GM12865 (cell line): ENCODE data around the gene RXRA.

ENCODE experiments used
- DNase-seq: peaks from one replicate; pipeline ENCODE4 v3.0.0; 2010; ENCODE audit warnings: low read depth
- H3K4me3 ChIP-seq: 2 replicates; pipeline ENCODE4 v1.5.1; 2011; ENCODE audit warnings: mild to moderate bottlenecking, low read depth, low read length, control low read depth
- TF ChIP-seq, protein P1 (sequence below): IDR thresholded peaks from 2 replicates; pipeline ENCODE4 v1.5.1; 2011; ENCODE audit warnings: low read length, control low read depth, low read depth, inconsistent platforms; ENCODE audit not compliant: insufficient read depth; ENCODE audit errors: missing control alignments

The RXRA gene

DNA sequence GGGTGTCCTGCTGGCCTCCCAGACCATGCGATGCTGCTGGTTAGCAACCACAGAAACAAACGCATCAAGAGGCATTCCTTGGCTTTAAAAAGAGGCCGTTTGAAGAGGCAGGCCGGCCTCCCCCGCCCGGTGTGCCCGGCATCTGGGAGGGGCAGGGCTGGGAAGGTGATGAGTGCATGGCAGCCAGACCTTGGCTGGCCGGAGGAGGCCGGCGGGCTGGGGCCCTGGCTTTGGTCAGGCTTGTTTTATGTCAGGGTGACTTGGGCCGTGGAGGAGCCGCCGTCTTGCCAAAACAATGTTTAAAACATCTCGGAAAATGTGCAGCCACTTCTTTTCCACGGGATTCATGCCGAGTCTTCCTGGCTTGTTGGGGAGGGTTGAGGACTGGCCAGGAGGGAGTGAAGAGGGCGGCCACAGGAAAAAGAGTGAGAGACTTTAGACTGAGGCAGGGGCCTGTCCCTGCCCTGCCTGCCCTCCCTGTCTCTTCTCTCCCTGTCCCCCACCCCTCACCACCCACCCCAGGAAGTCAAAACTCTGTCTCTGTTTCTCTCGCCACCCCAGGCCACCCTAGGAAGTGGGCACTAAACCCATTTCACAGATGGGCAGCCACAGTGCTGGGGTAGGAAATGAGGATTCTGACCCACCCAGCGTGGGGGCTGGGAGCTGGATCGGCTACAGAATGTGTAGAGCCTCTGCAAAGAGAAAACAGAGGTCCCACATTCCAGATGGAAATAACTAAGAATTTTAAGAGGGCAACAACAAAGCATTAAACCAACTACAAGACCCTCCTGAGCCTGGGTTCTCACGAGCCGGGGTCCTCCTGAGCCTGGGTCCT lies 143.0 kb downstream of the RXRA start:
- TF ChIP-seq, protein P1, sequence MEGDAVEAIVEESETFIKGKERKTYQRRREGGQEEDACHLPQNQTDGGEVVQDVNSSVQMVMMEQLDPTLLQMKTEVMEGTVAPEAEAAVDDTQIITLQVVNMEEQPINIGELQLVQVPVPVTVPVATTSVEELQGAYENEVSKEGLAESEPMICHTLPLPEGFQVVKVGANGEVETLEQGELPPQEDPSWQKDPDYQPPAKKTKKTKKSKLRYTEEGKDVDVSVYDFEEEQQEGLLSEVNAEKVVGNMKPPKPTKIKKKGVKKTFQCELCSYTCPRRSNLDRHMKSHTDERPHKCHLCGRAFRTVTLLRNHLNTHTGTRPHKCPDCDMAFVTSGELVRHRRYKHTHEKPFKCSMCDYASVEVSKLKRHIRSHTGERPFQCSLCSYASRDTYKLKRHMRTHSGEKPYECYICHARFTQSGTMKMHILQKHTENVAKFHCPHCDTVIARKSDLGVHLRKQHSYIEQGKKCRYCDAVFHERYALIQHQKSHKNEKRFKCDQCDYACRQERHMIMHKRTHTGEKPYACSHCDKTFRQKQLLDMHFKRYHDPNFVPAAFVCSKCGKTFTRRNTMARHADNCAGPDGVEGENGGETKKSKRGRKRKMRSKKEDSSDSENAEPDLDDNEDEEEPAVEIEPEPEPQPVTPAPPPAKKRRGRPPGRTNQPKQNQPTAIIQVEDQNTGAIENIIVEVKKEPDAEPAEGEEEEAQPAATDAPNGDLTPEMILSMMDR: no peak
- no peak overlapping the region for H3K4me3 ChIP-seq
- DNase-seq: no peak

DNA sequence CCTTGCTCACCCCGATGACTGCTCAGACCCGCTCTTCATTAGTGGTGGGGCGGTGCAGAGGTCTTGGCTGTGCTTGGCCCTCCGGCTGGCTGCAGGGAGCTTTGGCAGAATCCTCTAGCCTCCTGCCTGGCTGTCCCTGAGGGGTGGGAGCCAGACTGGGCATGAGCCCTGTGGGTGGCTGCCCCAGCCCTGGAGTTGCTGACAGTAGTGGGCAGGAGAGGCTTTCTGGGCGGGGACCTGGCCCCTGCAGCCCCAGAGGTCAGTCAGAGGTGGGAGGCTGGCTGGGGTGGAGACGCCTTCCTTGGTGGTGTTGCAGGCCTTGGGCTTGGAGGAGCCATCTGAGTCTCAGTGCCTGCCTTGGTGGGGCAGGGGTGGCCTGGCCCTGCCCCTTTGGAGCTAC lies 146.0 kb downstream of the RXRA start:
- TF ChIP-seq, protein P1: no peak

DNA sequence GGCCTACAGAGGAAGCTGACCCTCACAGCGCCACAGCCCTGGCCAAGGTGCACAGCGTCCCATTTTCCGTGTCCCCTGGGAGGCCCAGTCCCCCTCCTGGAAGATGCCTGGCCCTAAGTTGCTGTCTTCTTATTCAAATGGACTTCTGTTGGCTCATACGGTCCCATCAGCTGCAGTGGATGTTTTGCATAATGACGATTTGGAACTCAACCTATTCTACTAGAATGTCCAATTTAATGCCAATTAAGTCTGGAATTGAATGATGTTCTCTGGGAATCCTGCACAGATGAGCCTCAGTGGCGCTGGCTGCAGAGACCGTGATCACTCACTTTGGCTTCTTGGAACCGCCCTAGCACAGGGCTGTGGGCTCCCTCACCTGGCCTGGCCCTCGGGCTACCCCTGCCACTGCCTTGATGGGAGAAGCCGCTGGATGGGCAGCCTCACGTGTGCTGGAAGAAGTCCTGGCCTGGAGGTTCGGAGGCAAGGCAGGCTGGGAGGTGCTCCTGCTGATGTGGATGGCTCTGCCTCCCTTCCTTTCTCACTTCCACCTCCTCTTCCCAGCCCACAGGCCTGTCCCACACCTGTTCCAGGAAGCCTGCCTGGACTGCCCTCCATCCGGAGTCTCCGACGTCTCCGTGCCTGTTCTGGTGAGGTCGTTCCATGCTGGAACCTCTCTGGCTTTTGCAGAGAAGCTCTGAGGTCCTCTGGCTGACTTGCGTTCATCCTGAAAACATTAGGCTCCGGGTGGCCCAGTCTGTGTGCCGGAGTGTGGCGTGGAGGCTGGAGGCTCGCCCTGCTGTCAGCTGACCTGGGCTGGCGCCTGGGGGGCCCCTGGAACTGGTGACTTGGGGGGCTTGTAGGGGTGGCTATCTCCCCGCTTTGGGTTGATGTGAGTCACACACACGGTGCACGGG lies 147.1 kb downstream of the RXRA start:
- no peak for DNase-seq
- TF ChIP-seq, protein P1: no peak
- no peak overlapping the region for H3K4me3 ChIP-seq

More for the DNA sequence above, 146.0 kb downstream of the RXRA start:
- H3K4me3 ChIP-seq: no peak overlapping the region
- no peak for DNase-seq

DNA sequence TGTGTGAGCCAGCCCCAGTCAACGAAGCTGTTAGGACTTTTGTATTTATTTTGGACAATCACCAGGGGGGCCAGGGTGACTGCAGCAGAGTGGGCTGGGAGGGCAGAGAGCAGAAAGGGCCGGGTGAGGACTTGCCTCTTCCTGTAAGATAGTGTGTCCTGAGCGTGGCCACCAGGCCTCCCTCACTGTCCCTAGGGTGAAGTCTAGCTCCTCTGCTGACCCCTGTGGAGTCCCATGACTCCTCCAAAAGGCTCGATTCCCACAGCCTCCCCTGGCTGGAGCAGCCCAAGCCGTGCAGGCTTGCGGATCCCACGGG lies 147.8 kb downstream of the RXRA start:
- TF ChIP-seq, protein P1: no peak
- H3K4me3 ChIP-seq: no peak overlapping the region
- DNase-seq: no peak

DNA sequence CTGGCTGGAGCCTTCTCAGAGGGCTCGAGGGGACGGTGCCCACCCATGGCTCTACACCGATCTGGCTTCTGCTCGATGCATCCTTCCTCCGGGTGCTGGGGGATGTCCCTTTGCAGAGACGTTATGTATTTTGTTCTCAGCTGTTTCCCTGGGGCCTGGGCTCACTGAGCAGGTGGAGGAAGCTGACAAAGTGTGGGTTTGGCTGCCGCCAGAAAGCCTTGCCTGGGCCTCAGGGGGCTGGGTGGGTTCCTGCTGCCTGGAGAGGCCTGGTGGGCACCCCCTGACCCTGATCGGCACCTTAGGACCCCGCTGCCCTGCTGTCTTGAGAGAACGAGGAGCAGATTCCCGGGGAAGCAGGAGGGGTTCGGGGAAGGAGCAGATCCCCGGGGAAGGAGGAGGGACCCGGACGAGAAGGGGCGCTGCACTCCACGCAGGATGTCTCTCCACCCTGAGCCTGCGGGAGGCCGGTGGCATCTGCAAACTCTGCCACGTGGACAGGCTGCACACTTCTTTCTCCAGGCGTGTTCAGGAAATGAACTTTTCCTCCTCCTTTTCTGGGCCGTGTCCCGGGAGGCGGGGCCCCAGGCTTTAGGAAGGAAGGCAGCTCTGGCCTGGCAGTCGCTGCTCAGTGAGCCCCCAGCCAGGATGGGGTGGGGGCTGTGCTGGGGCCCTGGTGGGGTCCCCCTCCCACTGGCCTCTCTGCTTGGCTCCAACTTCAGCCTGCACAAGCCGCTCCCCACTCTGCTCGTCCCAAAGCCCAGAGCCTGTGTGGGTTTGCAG lies 148.9 kb downstream of the RXRA start:
- H3K4me3 ChIP-seq: no peak overlapping the region
- DNase-seq: no peak

More for the DNA sequence above, 148.9 kb downstream of the RXRA start:
- TF ChIP-seq, protein P1: no peak
